ENCODE measurements around the gene TRPV4.
"Not testable (repeated sequence)": the region's sequence is repeated elsewhere in the genome, so short reads cannot be mapped to it uniquely, and the experiment has no call there.

Gene TRPV4

DNA sequence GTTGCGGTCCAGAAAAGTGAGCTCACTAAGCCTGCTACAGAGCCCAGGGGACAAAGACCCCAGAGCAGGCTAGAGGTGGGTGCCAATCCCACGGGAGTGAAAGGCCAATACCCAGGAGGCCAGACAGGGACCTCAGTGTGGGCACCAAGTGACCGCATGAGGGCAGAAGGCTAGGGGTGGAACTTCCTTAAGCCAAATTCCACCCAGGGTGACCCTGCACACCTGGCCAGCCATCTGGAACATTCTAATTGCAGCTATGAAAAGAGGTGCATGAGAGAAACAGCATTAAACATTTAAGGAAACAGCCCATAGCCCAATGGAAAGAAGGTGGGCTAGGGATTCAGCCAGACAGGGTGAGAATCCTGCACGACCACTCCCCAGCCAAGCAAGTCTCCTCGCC is 27.8 kb upstream of the TRPV4 start:
- DNase-seq (ENCODE audit: low spot score): no peak

GRCh38 chr12:109858764-109859163 is 25.6 kb upstream of the TRPV4 start:
- no peak for DNase-seq (ENCODE audit: low spot score)

- DNase-seq (ENCODE audit: low spot score): no peak
Observed at GRCh38 chr12:109857715-109858114, 24.5 kb upstream of the TRPV4 start.

- no peak for DNase-seq (ENCODE audit: low spot score)
Observed at GRCh38 chr12:109855377-109855776, 22.2 kb upstream of the TRPV4 start.

DNA sequence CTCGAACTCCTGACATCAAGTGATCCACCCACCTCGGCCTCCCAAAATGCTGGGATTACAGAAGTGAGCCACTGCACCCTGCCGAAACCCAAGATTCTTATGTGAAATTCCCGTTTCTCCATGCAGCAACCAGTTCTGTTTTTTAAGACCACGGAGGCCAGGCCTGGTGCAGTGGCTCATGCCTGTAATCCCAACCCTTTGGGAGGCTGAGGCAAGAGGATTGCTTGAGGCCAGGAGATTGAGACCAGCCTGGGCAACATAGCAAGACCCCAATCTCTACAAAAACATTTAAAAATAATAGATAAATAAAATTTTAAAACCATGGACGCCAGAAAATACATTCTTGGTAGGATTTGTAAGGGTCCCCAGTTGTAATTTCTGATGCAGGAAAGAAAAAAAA is 17.3 kb upstream of the TRPV4 start:
- not testable (repeated sequence) for DNase-seq (ENCODE audit: low spot score)

- no peak for DNase-seq (ENCODE audit: low spot score)
Observed at GRCh38 chr12:109847142-109847735, 14.0 kb upstream of the TRPV4 start.

DNA sequence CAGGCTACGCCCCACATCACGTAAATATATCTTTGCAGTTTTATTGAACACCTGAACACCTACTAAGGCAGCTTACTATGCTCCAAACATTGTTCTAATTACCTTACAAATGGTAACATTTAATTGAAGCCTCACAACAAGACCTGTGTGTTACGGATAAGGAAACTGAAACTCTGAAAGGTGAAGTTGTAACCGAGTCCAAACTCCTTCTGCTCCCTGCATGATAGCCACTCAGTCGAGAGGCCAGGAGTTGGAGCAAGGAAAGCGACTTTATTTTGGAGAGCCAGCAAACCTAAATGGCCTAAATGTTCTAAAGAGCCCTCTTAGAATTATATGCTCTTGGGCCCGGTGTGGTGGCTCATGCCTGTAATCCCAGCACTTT is 12.6 kb upstream of the TRPV4 start:
- no peak for DNase-seq (ENCODE audit: low spot score)

- peak; percentile 85 for DNase-seq (ENCODE audit: low spot score)
Observed at GRCh38 chr12:109844983-109845823, 12.0 kb upstream of the TRPV4 start.

DNA sequence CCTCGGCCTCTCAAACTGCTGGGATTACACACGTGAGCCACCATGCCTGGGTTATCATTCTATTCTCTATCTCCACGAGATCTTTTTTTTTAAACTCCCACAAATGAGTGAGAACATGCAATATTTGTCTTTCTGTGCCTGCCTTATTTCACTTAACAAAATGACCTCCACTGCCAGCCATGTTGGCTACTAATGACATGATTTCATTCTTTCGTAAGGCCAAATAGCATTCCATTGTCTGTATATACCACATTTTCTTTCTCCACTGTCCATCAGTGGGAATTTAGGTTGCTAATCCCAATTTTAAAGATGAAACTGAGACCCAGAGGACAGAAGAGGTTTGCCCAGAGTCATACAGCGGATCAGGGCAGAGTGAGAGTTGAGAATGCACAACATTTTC is 10.9 kb upstream of the TRPV4 start:
- no peak for DNase-seq (ENCODE audit: low spot score)

DNA sequence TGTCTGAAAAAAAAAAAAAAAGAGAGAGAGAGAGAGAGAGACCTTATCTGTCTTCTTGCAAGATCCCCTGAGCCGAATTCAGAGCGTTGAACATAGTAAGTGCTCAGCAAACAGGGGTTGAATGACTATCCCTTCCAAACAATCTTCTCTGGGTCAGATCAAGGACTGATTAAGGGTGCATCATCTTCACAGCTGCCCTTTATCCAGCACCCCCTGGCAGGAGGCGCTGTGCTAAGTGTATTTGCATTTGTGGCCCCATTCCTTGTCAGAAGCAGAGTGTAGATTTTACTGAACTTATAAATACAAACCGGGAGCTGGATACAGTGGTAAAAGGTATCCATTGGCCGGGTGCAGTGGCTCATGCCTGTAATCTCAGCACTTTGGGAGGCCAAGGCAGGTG is 8.8 kb upstream of the TRPV4 start:
- DNase-seq (ENCODE audit: low spot score): no peak

DNA sequence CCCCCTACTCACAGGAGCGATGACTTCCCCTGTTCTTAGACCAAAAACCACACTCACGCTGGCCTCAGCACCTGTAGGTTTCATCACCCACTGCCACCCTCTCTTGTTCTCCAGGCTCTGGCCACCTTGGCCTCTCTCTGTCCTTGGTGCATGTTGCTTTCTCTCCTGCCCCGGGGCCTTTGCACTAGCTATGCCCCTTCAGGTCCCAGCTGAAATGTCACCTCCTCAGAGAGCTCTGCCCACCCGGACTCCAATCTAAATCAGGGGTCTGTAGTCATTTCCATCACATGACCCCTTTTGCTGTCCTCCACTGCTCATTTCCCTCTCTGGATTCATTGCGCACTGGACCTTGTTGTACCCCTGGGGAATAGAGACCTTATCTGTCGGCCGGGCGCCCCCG is 8.2 kb upstream of the TRPV4 start:
- DNase-seq (ENCODE audit: low spot score): no peak

DNA sequence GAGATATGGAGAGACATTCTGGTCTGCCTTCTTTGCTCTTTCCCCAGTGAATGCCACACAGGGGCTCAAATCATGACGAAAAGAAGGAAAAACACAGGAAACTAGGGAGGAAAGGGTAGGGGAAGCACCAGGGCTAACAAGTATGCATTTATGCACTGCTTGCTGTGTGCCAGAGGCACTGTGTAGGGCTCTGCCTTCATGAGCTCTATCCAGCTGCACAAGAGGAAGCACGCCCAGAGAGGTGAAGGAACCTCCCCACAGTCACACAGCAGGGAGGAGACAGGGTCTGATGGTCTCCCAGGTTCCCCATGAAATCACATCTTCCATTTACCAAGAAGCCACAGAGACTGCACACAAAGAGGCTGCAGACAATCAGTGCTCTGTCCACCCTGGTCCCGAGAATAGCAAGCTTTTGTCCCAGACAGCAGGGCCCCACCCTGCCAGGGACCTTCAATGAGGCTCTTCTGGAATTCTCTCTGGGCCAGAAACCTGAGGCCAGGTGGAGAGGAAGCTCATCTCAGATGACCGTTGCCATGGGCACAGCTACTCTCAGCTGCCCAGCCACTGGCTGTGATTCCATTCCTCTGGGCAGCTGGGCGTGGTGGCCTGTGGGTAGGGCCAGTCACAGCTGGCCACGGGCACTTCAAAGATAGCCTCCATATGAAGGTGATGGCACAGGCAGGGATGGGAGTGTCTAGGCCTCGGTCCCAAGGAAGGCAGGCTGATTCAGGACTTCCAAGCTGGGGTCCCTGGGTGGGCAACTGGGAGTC is 7.3 kb upstream of the TRPV4 start:
- peak; percentile 23 for DNase-seq (ENCODE audit: low spot score)

DNA sequence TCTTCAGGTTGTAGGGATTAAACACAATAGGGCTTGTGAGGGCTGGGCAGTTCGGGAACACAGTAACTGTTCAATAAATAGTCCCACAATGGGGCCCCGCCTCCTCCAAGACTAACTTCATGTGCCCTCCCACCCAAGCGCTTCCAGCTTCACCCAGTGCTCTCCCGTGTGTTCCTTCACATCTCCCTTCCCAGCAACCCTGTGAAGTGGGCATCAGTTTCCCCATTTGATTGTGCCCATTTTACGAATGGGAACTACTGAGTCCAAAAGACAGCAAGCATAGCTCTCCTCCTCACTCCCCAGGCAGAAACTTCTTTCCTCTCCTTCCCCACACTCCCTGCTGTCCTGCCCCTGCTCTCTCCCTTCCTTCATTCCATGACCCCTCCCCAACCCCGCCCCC is 6.2 kb upstream of the TRPV4 start:
- DNase-seq (ENCODE audit: low spot score): no peak

- DNase-seq (ENCODE audit: low spot score): no peak
Observed at GRCh38 chr12:109836916-109837315, 3.7 kb upstream of the TRPV4 start.

- no peak for DNase-seq (ENCODE audit: low spot score)
Observed at GRCh38 chr12:109835827-109836226, 2.6 kb upstream of the TRPV4 start.

GRCh38 chr12:109832541-109833306 is 474 bp downstream of the TRPV4 start:
- no peak for DNase-seq (ENCODE audit: low spot score)

GRCh38 chr12:109831929-109832328 is 1.3 kb downstream of the TRPV4 start:
- no peak for DNase-seq (ENCODE audit: low spot score)

DNA sequence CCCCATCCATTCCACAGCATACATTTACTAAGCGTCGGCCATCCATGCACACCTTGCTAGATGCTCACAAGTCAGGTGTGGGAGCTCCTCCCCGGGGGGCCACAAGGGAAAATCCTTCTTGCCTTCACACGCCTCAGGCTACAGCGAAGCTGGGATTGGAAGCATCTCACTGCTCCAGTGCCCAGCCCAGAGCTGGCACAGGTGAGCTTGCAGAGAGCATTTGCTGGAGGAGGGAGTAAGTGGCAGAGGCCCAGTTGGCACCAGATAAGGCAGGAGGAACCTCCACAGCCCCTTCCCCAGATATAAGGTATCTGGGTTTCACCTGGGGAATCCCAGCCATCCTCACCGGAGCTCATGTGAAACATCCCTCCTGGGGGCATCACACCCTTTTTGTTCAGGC is 1.8 kb downstream of the TRPV4 start:
- no peak for DNase-seq (ENCODE audit: low spot score)

- no peak for DNase-seq (ENCODE audit: low spot score)
Observed at GRCh38 chr12:109830718-109831117, 2.5 kb downstream of the TRPV4 start.

GRCh38 chr12:109830267-109830666 is 2.9 kb downstream of the TRPV4 start:
- no peak for DNase-seq (ENCODE audit: low spot score)

DNA sequence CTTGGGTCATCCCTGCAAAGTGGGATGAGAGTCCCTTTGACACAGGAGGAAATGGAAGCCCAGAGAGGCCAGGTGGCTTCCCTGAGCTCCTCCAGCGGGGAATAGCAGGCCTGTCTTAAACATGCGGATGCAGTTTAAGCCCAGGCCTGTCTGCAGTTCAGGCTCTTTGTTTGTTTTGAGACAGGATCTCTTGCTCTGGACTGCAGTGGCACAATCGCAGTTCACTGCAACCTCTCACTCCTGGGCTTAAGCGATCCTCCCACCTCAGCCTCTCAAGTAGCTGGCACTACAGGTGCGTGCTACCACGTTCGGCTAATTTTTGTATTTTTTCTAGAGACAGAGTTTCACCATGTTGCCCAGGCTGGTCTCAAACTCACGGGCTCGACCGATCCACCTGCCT is 3.5 kb downstream of the TRPV4 start:
- no peak for DNase-seq (ENCODE audit: low spot score)

DNA sequence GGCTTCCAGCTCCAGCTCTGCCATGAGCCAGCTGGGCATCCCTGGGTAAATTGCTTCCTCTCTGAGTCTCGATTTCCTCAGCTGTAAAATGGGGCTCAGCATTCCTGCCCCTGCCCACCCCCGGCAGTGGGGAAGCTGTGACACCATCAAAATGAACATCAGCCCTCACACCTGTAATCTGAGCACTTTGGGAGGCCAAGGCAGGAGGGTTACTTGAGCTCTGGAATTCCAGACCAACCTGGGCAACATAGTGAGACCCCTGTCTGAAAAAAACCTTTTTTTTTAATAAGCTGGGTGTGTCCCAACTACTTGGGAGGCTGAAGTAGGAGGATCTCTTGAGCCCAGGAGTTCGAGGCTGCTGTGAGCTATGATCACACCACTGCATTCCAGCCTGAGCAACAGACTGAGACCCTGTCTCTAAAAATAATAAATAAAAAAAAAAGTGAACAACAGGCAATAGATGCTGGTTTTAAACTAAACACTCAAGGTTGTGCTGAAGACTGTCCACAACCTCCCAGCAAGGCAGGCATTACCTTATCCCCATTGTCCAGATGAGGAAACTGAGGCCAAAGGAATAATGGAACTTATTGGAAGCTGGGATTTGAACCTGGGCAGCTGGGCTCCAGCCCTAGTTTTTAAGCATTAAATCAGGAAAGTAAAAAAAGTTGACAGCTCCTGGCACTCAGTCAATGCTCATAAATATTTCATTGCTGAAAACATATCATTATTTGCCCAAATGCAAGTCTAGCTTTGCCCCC is 4.3 kb downstream of the TRPV4 start:
- DNase-seq (ENCODE audit: low spot score): no peak

All from Ammon's horn (tissue), 1 donor.